HG02571 (cell line): ENCODE measurements around the gene SPOCK2.

Experiments
- ATAC-seq: cut with Tn5 transposase; IDR thresholded peaks from one replicate; pipeline ENCODE4 v1.9.1; 2021; ENCODE audit warnings: mild to moderate bottlenecking, moderate library complexity; ENCODE audit not compliant: unreplicated experiment

The SPOCK2 gene

DNA sequence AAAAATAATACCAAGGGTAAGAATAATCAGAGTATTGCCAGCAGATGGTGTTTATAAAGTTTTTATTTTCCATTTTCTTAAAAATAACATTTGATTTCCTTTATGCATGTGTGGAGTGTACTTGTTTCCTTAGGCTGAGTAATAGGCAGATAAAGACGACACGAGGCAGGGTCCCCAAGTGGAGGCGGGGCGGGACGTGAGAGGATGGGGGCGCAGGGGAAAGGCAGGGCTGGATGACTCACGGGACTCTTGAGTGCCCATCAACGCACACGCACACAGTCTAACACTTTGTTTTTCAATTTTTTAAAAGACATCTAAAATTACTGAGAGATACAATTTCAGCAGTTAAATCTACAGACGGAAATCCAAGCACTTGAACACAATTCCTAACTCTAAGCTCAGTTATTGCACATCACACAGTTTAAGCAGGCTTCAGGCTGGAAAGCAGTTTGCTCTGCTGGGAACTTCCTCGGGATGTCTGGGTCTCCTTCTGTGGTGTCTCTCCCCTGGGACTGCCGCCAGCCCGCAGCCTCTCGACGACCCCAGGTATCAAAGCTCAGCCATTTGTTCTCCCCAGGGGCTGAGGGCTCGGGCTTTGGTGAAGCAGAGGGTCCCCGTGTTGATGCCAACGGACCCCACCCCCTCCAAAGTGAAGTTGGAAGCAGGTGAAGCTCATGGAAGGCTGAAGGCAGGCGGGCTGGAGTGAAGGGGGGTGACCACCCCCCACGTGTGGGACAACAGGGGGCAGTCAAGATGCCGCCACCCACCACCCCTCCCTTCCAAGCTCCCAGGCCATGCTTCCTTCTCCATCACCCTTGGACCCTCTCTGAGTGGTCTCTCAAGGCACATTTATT is 29.1 kb downstream of the SPOCK2 start:
- no peak for ATAC-seq

DNA sequence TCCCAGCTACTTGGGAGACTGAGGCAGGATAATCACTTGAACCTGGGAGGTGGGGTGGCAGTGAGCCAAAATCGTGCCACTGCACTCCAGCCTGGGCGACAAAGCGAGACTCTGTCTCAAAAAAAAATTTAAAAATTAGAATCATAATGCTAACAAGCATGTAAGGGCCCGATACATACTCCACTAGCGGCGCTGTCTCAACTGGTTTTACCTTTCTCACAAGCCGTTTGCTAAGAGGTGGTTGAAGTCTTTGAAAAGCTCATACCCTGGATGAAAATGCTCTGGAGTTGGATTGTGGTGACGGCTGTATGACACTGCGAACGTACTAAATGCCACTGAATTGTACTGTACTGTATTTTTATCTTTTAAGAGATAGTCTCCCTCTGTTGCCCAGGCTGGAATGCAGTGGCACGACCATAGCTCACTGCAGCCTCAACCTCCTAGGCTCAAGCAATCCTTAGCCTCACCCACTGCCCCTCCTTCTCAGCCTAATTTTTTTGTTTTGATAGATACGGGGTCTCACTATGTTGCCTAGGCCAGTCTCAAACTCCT is 29.9 kb downstream of the SPOCK2 start:
- ATAC-seq, result no peak

DNA sequence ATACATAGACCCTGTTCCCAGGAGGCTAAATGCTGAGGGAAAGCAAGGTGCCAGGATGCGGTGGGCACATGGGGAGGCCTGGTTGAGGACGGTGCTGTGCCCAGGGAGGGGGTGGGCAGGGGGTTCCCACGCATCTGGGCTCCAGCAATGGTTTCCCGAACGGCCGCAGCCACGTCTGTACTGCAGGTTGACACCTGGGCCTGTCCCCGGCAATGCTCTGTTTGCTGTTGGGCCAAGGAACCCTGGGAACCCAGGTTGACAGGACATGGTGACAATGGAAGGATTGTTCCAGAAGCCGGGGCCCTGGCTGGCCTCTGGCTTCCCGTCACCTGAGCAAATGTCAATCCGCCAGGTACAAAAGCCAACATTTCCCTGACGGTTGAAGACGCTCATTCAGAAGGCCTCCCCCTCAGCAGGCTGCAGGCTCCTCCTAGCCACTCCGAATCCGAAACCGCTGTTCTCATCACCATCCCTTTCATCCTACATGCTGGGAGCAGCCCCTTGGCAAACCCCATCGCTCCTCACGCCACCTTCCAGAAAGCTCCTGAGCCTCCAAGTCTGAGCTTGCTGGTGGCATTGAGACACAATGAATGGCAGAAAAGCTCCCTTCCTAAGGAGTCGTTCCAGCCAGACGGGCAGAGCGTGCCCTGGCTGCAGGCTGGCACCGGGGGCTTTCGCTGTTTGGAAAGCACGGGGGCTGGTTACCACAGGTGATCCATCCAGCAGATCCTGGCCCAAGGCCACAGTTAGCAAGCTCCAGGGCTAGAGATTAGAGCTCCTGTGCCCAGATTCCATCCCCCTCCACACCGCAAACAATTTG is 31.2 kb downstream of the SPOCK2 start:
- ATAC-seq, result no peak

DNA sequence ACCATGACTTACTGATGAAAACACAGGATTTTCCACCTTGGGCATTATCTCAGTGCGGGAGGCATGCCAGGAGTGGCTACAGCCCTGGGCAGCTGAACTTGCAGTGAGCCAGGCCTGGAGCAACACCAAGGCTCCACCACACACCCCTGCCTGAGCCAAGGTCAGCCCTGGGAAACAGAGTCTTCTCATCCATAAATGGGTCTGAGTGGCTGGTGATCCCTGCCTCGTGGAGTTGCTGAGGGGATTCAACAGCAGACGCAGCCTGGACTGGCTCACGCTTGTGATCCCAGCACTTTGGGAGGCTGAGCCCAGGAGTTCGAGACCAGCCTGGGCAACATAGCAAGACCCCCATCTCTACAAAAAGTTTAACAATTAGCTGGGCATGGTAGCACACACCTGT is 32.2 kb downstream of the SPOCK2 start:
- no peak for ATAC-seq

DNA sequence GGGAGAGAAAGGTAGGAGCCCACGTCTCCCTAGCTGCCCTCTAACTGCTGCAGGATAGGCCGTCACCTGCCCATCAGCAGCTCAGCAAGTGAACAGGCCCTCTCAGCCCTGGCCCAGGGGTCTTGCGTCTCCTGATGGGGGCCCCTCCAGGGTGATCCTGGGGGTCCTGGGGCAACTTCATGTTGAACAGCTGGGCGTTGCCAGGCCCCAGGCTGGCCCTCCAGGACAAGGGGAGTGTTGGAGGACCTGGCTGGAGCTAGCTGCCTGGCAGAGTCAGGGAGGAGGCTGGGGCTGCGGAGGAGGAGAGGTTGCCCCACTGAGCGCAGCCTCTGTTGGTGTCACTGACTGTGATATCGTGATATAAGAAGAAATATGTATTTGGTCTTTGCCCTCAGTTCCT is 34.7 kb downstream of the SPOCK2 start:
- ATAC-seq, result no peak

DNA sequence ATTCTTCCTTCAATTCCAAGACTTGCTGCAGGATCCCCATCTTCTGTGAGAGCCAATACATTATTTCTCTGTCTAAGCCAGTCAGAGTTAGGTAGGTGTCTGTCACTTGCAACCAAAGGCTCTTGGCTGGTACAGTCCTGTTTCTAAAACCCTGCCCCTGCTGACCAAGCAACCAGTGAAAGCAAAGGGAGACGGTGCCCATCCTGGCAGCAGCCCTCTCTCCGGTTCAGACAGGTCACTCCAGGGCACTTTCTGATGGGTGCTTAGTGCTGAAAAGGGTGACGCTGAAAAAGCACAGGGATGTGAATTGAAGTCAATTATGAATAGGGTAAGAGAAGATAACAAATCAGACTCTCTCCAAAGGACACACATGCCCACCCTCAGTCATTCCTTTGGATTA is 37.5 kb downstream of the SPOCK2 start:
- no peak for ATAC-seq

DNA sequence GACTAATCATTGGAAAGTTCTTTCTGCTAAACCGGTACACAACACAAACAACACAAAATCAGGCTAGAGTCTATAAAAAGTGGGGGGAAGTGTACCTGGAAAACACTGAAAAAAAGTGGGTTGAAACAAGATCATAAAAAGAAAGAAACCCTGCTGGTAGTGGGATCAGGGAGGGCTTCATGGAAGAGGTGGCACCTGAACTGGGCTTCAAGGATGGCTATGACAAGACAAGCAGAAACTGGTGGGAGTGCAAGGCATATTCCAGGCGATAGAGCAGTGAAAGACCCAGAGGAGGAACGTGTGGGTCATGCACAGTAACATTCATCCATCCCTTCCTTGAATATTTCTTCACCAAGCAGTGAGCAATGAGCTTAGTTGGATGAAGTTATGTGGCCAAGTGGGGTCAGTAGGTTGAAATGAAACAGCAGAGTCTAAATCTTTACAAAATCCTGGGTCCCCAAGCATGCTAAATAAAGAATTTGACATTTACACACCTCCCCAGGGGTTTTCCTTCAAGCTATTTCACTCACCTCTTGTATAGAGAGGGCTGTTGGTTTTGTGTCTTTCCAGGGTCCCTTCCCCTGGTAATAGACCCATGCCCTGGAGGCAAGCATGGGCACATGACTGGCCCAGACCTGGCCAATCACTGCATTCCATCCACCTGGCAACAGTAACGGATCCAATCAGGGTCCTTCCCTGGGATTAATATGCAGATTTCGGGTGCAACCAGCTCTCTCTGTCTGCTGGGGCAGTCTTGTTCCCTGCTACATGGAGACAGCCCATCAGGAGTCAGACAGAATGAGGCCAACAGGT is 38.2 kb downstream of the SPOCK2 start:
- no peak for ATAC-seq

DNA sequence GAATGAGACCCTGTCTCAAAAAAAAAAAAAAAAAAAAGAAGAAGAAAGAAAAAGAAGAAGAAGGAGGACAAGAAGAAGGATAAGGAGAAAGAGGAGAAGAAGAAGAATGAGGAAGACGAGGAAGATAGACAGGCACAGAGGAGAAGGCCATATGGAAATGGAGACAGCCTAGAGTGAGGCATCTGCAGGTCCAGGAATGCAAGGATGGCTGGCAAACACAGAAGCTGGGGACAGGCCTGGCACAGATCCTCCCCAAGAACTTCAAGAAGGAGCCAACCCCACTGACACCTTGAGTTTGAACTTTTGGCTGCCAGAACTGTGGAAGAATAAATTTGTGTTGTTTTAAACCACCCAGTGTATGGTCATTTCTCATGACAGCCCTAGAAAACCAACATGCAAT is 38.9 kb downstream of the SPOCK2 start:
- no peak for ATAC-seq

DNA sequence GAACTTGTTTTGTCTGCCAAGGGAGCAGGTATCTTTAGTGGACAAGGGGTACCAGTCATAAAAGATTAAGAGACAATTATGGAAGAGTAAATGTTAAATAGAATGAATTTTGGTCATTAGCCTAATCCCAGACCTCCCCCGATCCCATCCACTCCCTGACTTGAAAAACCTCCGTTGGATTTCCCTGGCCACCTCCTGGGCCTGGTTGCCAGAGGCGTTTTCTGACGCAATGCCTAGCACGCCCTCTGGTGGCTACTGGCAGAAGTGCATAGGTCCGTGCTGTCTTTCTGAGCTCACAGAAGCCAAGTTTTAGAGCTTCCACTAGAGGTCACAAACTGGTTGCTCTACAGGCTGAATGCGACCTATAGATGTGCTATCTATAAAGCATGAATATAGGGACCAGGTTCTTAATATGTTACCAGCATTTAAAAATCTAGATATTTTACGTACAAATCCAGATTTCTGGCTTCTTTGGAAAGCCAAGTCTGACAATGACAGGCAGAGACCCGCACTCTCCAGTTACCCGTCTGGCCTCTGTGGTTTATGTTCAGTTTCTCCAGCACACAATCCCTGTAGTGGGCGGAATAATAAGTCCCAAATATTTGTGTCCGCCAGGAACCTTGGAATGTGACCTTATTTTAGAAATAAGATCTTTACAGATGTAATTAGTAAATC is 39.8 kb downstream of the SPOCK2 start:
- no peak for ATAC-seq

DNA sequence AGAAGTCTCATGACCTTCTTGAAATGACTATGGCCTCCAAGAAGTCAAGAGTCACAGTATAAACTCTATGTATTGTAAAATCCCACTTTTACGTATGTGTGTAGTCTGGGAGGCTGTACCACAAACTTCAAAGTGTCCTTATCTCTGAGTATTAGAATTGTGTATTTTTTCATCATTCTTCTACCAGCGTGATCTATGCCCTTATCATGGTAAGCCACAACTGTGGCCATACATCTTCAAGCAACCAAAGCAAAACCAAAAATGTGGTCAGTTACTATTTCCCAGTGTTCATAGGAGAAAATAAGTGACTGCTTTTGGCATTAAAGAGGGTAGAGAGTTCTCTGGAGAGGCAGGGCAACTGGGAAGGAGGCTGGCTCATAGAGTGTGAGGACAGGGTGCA is 42.8 kb downstream of the SPOCK2 start:
- ATAC-seq, result no peak

DNA sequence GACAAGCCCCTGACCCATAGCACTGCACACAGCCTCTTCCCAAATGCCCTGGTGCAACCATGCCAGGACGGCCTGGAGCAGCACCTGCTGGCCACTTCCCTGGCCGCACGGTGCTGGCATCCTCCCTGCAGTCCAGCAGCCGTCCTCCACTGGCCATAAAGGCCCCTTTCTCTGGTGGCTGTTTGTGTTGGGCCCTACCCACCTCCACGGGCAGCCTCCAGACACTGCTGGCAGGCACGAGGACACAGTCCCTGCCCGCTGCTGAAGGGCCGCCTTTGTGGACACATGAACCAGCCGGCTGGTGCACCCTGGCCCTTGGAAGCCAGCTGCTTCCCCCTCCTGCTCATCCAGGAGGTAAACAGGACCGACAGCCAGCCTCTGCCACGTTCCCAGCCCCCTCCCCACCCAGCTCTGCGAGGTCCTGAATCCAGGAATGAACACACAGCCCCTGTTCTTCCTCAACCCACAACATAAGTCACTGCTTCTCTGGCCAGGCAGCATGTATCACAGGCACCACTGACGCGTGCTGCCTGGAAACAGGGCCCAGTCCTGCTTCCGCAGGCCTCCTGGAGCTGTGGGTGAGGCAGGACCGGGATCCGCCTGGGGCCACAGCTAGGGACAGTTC is 43.8 kb downstream of the SPOCK2 start:
- no peak for ATAC-seq

DNA sequence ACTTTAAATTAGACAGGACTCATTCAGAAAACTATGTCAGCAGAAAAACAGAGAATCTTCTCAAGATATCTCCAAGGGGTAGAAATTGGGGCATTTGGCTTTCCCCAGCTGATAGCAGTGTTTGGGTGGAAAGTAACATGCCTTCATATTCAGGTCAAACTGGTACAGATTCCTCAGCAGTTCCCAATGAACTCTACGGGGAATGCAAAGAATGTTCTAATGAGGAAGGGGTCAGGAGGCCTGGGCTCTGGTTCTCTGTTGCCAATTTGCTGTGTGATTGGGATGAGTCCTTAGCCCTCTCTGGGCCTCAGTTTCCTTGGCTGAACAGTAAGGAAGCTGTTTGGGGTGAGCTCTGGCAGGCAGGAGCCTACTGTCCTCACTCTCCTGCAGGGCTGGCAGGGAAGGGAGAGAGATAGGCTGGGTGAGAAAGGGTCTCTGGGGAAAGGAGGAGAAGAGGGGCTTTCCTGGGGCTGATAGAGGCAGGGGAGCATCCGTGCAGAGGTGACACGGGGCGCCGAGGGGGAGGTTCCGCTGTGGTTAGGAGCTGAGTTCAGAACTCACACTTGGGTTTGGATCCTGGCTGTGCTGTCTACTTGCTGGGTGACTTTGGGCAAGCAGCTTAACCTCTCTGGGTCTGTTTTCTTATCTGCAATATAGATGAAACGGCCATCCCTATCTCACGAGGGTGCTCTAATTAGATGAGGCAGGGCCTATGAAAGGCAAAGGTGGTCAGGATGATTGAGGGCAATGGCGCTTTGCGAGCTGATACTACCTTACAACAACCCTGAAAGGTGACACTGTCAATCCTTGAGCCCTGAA is 45.1 kb downstream of the SPOCK2 start:
- no peak for ATAC-seq

DNA sequence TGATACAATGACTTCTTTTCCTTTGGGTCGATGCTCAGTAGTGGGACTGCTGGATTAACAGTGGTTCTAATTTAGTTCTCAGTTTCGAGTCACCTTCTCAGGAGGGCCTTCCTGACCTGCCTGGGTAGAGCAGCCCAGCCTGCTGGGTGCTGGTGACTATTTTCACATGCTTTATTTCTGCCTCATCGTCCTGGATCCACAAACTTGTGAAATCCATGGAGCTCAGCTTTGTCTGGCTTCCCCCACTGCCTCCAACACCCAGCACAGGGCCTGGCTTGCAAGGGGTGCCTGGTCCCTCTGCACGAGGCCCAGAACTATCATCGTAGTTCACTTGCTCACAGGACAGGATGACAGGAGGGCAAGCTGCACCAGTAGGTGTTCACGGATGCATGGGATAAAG is 46.9 kb downstream of the SPOCK2 start:
- no peak for ATAC-seq

DNA sequence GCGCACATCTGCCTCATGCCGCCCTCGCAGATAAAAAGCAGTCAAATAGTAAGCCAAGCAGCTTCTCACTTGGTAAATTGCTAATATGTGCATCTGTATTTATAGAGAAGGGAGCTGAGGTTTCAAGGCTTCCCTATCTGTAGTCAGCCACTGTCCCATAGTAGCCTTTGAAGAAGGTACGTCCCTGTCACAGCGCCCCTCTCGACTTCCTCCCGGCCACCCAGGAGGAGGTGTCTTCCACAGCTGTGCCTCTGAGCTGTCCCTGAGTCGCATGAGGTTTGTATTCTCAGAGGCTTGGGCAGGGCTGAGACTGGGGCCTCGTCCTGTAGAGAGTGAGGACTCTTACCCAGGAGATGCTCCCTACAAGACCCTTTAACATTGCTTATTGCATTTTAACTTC is 49.0 kb downstream of the SPOCK2 start:
- no peak for ATAC-seq

DNA sequence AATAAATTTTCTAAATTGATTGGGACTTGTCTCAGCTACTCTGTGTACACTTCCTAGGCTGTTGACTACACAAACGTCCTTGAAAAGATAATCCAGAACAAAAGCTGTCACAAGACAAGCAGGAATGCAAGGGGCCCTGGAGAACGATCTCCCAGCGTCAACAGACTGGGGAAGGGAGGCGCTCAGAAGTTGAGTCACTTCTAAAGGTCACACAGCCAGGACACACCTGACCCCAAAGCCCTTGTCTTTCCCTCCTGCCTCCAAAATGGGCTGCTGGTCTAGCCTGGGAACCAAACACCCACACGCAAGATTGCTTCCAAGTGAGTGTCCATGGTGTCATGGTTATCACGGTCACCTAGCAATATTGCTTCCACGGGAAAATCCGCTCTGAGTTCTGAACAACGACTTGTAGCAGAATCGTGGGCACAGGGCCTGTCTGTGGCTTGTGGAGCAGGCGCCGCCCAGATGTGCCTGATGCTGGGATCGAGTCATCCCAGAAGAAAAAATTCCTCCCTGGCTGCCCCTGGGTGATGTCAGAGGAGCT is 49.8 kb downstream of the SPOCK2 start:
- no peak for ATAC-seq

DNA sequence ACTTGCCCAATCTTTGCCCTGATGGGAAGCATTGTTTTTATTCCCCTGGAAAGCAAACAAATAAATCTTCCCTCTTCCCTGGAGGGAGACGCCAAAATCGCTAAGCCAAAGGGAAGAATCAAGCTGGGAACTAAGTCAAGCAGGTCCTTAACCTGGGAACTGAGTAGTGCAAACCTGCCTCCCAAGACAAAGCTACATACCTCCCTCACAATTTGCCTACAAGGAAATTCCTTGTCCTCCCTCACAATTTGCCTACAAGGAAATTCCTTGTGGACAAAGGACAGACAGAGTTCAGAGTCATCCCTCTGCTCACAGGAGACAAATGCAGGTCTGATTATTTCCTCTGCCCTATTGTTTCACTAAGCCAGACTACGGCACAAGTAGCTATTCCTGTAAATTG is 50.5 kb downstream of the SPOCK2 start:
- ATAC-seq, result no peak

DNA sequence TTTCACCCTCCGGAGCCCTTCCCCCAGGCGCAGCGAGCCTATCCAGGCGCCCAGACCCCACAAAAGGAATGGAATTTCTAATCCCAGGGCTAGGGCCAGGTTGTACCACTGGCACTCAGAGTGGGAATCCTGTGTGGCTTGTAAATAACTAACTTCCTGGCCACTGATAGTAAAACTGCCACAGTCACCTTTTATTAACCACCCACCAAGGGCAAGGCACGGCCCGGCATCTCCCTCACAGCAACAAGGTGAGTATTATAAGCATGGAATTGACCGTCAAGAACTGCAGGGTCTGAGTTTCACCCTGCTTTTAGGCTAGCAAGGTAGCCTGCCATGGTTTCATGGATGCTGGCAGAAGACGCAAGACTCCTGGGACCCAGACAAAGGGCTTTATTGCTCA is 51.1 kb downstream of the SPOCK2 start:
- no peak for ATAC-seq

DNA sequence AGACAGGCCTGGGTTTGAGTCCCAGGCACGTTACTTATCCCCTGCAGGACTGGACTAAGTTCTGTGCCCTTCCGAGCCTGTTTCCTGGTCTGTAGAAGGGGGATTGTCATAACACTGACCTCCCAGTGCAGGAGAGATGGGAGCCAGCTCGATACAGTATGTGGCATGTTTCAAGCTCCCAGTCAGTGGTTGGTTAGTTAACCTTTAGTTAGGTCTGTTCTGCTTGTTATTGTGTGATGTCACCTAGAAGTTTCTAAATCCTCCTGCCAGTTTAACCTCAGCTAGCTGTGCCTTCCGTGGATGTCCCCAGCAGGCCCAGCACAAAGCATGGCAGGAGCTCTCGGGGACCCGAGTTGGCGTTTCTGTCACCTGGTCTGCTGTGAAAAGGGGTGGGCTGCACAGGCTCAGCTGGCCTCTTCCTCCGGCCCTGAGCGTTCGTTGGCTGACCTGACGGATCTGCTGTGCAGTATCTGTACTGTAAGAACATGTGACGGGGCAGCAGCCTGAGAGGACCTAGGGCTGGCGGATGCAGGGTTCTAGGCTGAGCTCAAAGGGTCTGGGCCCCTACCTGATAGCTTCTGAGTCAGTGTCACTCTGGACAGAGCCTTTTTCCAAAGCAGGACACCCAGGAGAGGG is 53.0 kb downstream of the SPOCK2 start:
- no peak for ATAC-seq

DNA sequence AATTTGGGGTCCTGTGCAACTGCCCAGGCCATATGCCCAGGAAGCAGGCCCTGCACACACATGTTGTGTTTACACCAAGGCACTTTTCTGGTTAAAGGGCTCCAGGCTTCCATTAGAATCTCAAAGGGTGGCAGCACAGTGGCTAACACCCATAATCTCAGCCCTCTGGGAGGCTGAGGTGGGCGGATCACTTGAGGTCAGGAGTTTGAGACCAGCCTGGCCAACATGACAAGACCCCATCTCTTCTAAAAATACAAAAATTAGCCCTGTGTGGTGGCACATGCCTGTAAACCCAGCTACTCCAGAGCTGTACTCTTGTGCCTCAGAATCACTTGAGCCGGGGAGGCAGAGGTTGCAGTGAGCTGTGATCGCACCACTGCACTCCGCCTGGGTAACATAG is 53.6 kb downstream of the SPOCK2 start:
- no peak for ATAC-seq
